H54 (cell line): ENCODE results near the gene LRP8.

Experiments used
- DNase-seq: peaks from one replicate; pipeline ENCODE4 v3.0.0; 2011; ENCODE audit warnings: low spot score, mixed read lengths; ENCODE audit not compliant: insufficient read length
- FAIRE-seq: peaks from 3 replicates; lab custom pipeline; 2011; peaks lifted over from hg19 to GRCh38; lab: Jason Lieb, UNC
- POLR2A ChIP-seq: IDR thresholded peaks from 2 replicates; pipeline ENCODE4 v1.6.1; 2011; ENCODE audit warnings: low read depth, mild to moderate bottlenecking, low read length

The LRP8 gene

DNA sequence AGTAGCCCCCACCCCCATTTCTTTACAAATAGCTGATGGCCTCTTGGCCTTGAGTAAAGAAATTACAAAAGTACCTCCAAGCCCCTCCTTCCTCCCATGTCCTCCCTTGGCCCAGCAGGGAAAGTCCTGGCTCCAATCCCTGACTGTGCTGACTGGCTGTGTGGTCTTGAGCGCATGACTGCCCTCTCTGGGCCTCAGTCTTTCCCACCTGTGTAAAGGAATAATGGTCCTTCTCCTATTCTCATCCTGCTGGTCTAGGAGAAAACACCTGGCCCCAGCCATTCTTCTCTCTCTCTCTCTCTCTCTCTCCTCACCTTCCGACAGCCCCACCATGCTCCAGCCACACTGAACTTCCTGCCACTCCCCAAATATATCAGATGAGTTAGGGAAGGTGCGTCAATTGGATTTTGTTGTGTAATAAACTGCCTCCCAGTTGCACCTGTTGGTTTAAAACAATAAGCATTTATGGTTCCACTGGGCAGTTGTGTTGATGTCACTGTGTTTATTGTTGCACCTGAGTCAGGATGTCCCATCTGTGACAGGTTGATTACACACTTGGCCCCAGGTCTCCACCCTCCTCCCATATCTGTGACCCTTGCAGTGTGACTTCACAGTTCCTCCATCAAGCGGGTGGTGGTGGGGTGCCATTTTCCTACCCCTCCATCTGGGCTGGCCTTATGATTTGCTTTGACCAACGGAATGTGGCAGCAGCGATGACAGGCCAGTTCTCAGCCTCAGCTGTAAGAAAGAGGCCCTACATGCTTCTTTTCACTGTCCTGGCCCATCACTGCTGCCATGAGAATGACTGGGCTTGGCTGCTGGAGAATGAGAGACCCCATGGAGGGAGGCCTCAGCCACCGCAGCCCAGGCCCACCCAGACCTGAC is 22.3 kb upstream of the LRP8 start:
- DNase-seq, result no peak

DNA sequence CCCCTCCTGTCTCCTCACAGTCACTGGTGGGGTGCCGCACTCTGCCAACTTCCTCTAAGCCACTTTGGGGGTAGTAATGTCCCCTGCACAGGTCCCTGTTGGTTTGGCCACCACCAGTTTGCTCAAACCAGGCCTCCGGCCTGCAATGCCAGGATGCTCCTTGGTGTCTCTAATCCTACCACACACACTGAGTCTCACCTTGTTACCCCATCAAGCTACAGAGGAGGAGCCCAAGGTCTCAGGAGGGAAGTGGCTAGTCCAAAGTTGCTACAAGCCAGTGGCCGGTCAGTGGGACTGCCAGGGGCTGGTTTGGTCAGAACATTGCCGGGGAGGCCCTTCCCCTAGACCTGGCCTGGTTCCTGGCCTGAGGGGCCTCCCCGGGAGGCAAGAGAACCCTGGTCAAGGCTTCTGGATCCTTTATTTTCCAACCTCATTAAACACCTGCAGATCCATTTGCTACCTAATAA is 21.5 kb upstream of the LRP8 start:
- no peak for TF ChIP-seq POLR2A
- DNase-seq (no peak), FAIRE-seq (no peak)

More for the DNA sequence above, 22.3 kb upstream of the LRP8 start:
- FAIRE-seq, result no peak
- TF ChIP-seq POLR2A, result no peak

DNA sequence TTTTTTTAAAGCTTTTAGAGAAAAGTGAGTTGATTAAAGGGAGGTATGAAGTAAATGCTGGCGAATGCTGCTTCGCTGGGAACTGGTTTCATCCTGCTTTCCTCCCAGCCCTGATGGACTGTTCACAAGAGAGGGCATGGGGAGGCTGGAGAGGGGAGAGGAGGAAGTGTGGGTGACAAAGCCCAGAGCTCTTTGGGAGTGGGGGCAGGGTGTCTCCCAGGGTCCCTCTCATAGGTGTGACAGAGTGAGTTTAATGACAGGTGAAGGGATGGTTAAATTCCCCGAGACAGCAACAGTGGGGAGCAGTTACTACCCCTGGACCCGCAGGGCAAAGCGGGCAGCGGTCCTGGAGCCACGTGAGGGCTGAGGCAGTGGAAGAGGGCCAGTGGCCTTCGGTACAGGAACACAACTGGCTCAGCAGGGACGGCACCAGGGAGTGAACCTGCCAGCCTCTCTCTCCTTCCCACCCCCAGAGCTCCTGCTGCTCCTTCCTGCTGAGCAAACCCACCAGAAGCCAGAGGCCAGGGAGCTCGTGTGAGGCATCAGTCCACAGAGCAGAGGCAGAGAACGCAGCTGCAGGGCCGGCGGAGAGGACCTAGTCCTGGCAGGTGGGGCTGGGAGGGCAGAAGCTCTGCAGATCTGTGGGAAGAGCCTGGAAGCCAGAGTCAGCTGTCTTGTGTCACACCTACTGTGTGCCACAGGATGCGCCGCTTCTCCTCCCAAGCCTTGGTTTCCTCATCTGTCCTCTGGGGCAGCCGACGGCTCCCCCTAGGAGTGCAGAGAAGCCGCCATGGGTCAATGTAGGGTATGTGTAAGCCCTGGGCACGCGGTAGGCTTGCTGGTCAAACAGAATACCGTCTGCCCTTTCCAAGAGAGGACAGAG is 20.9 kb upstream of the LRP8 start:
- no peak for TF ChIP-seq POLR2A
- no peak for FAIRE-seq
- DNase-seq, result no peak

DNA sequence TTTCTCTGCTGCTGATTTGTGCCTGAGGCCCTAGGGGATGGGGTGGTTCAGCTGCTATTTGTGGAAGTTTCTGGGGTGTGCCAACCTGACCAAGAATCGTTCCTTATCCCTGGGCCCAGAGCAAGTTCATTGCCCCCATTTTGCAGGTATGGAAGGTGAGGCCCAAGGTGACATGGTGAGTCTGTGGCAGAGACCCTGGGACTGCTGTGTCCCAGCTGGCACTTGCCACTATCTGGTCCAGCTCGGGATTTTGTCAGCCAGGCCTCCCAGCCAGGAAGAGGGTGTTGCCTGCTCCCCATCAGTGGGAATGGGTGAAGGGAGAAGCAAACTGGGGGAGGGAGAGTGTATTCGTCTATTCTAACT is 18.9 kb upstream of the LRP8 start:
- no peak for TF ChIP-seq POLR2A
- no peak for FAIRE-seq
- no peak for DNase-seq

DNA sequence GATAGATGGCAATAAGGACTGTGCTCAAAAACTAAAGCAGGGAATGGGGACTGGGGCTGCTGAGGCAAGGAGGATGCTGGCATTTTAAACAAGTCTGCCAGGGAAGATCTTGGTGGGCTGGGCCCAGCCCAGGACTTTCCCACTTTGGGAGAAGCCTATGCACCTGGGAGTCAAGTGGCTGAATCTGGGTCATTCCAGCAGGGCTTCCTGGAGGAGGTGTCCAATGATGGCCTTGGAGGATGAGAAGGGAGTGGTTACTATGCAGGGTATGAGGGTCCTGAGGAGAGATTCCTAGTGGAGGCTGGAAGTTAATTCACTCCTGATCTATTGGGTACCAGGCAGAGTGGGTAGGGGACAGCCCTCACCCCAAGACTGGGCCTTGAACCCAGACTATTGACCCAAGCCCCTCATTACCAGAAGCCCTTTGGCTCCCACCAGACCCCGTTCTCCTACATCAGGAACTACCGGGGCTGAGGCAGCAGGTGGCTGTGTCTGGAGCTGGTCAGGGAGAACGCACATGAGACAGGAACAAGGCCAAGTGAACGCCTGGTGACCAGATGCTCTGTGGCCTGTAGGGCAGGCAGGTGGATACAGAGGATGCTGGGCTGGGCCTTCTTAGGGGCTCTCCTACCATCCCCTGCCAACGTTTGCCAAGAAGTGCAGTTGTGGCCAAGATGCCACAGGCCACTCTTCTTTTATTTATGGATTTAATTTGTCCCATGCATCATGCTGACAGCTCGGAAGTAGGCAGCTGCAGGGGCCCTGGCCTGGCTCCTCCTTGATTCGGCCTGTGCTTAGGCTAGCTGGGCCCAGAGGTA is 18.3 kb upstream of the LRP8 start:
- FAIRE-seq (no peak), DNase-seq (no peak)
- no peak for TF ChIP-seq POLR2A

DNA sequence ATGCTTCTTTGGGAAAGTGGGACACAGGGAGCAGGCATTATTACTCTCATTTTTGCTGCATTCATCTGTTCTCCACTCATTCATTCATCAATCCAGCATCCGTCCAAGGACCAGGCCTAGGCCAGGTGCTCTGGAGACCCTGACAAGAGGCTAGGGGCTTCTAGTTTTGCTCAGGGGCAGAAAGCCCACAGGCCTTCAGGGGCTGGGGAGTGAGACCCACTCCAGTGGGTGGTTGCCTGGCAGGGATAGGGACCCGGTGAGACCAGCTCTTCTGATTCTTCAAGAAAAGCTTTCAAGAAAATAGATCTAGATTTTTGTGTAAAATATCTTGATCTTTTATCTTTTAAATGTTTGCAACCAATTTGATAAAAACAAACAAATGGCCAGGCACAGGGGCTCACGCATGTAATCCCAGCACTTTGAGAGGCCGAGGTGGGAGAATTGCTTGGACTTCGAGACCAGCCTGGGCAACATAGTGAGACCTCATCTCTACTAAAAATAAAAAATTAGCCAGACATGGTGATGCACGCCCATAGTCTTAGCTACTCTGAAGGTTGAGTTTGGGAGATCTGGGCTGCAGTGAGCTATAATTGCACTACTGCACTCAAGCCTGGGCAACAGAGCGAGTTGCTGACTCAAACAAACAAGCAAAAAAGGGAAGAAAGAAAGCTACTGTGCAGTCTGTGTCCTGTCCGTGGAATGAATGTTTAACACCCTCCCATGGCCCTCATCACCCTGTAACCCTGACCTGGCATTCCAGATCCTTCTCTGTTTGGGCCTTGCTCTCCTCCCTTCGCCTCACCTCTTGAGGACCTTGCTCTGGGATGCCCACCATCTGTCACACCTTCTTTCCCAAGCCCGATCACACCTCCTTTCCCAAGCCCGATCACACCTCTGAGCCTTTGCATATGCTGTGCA is 17.3 kb upstream of the LRP8 start:
- FAIRE-seq (no peak), DNase-seq (no peak)
- TF ChIP-seq POLR2A, result no peak

DNA sequence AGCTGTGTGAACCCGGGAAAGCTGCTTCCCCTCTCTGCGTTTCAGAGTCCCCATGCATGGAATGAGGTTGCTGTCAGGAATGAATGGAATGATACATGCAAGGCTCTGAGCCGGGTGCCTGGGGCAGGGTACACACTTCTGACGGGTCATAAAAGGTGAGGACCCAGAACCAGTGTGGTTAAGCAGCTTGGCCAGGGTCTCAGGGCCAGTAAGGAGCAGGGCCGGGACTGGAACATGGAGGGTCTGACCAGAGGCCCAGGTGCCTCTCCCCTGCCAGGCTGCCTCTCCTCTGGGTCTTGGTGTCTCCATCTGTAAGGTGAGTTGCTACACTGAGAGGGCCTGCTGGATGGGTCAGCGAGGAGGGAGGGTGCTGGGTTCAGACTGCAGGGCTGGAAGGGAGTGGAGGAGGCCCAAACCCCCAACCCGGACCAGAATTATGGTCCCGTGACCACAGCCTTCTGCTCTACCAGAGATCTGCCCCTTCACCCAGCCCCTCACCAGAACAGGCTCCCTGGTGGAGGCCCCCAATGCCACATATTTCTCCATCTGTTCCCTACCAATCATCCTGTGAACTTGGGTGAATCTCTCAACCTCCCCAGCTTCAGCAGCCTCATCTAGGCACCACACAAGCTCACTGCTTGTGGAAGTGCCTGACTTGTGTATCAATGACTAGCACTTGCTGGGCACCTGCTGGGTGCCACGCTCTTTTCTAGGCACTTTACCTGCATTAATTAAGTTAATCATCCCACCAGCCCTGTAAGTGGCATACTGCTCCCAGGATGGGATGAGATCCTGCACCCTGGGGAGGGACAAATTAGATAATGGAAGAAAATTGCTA is 16.2 kb upstream of the LRP8 start:
- no peak for DNase-seq

DNA sequence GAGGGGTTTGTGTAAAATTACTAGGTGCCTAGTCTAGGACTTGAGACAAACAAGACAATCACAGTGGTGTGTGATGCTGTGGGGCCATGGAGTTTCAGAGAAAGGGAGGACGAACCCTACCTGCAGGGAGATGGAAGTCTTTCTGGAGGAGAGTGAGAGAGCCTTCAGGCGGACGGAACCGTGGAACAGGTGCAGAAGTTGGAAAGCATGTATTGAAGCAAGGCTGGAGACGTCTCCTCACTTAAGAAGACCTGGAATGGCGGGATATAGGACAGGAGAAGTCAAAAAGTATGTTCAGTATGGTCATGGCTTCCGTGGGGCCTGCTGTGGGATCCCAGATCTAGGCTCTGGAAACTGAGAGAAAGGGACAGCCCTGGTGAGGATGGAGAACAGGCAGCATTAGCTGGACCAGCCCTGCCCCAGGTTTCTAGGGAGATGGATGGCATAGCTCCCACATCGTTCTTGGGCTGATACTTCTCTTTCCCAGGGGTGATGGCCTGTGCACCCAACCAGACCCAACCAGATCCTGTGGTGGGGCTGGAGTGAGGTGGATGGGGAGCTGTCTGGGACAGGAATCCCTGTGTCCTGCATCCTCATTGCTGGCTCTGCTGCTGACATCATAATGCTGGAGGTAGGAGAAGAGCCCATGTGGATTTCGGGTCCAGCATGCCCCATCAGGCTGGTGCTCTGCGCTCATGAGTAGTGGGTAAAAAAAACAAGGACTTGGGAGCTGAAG is 15.0 kb upstream of the LRP8 start:
- DNase-seq (no peak), FAIRE-seq (no peak)
- TF ChIP-seq POLR2A, result no peak

More for the DNA sequence above, 16.2 kb upstream of the LRP8 start:
- no peak for TF ChIP-seq POLR2A
- no peak for FAIRE-seq

DNA sequence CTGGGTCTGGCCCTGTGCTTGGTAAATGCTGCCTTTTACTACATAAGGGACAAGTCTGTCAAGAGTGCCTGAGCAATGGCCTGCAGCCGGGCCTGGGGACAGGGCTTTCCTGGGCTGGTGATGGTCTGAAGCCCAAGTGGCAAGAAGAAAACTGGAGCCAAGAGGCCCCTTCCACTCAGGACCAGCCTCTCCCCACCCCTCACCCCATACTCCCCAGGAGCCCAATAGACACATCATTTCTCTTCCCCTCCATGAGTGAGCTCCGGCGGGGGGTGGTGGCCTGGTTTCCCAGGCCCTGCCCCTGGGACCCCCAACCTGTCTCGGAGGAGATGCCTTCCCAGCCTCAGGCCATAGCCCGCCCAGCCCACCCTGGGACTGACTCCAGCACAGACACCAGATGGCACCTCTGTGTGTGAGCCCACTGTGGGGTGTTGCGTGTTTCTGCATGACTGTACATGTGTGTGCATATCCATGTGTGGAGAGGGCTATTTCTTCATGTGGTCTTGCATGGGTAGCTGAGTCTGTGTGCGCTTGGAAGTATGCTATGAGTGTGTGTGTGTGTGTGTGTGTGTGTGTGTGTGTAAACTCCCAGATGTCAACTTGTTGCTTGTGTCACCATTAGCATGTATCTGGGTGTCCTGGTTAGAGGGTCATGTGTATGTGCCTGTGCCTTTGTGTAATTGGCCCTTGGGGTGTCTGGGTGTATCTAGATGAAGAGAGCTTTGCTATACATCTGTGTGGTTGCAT is 14.3 kb upstream of the LRP8 start:
- FAIRE-seq, result no peak

DNA sequence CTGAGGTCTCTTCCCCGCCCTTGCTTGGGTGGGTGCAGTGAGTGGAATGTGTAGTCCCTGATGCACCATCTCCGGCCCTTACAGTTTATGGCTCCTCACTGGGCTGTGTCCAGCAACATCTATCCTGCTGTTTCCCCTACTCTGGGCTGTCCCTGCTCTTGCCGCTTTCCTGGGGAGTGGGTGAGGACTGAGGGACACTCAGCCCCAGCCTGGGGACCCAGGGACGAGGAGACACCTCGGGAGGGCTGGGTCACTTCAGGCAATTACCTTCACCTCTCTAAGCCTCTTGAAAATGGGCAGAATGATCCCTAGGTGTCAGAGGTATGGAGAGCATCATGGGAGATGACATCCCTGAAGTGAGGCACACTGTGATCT is 13.6 kb upstream of the LRP8 start:
- no peak for TF ChIP-seq POLR2A
- no peak for DNase-seq

More for the DNA sequence above, 14.3 kb upstream of the LRP8 start:
- no peak for DNase-seq
- TF ChIP-seq POLR2A, result no peak

More for the DNA sequence above, 13.6 kb upstream of the LRP8 start:
- FAIRE-seq, result no peak
